GM10266 (cell line): ENCODE measurements around the gene MYO15B.
A peak's percentile ranks its signal among the peaks of the same experiment; 100 is the strongest.

ENCODE experiments used
- DNase-seq: peaks from one replicate; pipeline ENCODE4 v3.0.0; 2012; ENCODE audit errors: extremely low spot score
- TF ChIP-seq, protein P1 (sequence below): IDR thresholded peaks from 2 replicates; pipeline ENCODE4 v1.5.1; 2012; ENCODE audit warnings: mild to moderate bottlenecking, low read depth; ENCODE audit not compliant: control insufficient read depth, insufficient read depth; ENCODE audit errors: missing control alignments

Gene MYO15B

GRCh38 chr17:75595920-75596313, 8.3 kb downstream of the MYO15B start:
- DNase-seq = no peak
- TF ChIP-seq, protein P1, sequence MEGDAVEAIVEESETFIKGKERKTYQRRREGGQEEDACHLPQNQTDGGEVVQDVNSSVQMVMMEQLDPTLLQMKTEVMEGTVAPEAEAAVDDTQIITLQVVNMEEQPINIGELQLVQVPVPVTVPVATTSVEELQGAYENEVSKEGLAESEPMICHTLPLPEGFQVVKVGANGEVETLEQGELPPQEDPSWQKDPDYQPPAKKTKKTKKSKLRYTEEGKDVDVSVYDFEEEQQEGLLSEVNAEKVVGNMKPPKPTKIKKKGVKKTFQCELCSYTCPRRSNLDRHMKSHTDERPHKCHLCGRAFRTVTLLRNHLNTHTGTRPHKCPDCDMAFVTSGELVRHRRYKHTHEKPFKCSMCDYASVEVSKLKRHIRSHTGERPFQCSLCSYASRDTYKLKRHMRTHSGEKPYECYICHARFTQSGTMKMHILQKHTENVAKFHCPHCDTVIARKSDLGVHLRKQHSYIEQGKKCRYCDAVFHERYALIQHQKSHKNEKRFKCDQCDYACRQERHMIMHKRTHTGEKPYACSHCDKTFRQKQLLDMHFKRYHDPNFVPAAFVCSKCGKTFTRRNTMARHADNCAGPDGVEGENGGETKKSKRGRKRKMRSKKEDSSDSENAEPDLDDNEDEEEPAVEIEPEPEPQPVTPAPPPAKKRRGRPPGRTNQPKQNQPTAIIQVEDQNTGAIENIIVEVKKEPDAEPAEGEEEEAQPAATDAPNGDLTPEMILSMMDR = no peak

DNA sequence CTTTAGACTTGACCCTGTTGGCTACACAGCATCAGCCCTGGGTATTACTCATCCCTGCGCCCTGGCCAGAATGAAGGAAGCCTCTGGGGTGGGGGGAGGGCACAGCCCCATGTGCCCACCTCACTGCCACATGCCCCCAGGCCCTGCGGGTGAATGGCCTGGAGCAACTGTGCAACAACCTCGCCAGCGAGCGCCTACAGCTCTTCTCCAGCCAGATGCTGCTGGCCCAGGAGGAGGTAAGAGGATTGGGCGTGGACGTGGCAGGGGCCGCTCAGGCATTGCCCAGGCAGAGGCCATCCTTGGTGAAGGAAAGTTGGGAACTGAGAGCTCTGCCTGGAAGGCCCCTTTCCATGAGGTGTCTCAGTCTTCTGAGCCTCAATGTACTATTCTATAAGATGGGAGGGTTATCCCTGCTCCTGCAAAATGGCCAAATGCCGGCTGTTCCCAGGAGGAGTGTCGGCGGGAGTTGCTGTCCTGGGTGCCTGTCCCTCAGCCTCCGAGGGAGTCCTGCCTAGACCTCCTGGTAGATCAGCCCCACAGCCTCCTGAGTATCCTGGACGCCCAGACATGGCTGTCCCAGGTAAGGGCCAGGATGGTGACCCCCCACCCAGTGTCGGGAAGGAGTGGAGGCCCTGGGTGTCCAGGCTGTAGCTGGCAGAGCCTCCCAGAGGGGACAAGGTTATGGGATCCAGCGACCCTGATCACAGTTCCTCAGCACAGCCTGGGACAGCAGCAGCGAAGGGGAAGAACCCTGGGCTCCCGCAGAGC, 8.9 kb downstream of the MYO15B start:
- TF ChIP-seq, protein P1 = no peak
- DNase-seq = no peak

GRCh38 chr17:75601057-75601987, 13.7 kb downstream of the MYO15B start:
- TF ChIP-seq, protein P1 = peak; percentile 79
- DNase-seq = peak; percentile 81

DNA sequence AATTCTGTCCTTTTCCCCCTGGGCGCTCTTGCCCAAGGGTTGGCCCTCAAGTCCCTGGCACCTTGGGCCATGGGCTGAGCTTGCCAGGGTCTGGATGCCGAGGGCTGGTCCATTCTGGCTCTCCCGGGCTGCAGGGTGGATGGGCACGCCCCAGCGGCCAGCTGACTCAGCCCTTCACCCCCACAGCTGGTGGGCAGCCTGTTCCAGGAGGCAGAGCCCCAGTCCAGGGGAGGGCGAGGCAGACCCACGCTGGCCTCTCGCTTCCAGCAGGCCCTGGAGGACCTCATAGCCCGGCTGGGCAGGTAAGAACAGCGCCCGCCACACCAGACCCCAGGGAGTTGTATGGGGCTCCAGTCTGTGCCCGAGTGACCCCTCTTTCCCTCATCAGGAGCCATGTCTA, 15.0 kb downstream of the MYO15B start:
- no peak for DNase-seq
- TF ChIP-seq, protein P1 = no peak

DNA sequence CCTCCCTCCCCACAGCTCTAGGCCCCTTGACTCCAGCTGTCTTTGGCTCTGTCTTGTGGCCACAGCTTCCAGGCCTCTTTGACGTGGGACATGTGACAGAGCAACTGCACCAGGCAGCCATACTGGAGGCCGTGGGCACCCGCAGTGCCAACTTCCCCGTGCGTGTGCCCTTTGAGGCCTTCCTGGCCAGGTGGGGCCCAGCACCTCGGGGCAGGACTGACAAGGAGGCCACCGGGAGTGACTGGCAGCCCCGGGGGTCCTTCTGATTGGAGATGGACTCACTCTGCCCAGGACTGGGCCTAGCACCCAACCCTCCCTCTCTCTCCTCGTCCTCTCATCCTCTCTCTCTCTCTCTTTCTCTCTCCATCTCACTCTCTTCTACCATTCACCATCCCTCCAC, 15.5 kb downstream of the MYO15B start:
- TF ChIP-seq, protein P1 = no peak
- DNase-seq = no peak

DNA sequence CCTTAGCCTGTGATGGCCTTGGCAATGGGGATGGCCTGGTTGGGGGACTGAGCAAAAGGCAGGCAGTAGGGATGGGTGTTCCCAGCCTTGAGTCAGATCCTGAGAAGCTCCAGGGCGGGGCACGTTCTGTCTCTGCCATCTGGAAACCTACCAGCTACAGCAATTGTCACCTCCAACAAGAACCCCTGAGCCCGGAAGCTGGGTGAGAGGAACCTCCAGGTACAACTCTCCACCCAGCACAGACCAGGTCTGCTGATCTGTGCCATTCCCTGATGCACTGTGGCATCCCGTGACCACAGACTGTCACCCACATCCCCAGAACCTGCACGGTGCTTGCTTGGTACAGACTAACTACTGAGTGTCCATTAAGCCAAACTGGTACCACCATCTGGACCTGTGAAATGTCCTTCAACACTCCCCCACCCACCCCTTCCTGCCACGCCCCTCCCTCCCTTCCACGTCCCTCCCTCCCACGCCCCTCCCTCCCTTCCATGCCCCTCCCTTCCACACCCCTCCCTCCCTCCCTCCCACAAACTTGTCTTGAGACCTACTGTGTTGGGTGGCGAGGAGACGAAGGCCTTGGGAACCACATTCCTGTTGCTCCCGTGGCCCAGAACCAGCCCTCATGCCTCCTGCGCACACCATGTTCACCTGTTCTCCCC, 16.6 kb downstream of the MYO15B start:
- no peak for DNase-seq
- TF ChIP-seq, protein P1 = no peak

DNA sequence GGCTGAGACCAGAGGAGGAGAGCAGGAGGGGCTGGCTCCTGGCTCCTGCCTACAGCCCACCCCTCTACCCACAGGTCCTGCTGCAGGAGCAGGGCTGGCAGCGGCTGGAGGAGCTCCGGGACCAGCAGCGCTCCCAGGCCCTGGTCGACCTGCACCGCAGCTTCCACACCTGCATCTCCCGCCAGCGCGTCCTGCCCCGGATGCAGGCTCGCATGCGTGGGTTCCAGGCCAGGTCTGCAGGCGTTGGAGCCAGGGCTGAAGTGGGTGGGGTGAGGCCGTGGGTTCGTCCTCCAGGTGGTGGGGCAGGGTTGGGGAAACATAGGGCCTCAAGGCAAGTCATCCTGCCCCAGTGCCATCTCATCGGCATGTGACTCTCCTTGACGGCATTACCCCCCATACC, 18.2 kb downstream of the MYO15B start:
- DNase-seq = no peak
- TF ChIP-seq, protein P1 = no peak
